NK-92 (cell line): ENCODE results near the gene MIEN1.
"Not testable (repeated sequence)": the region's sequence is repeated elsewhere in the genome, so short reads cannot be mapped to it uniquely, and the experiment has no call there.

Experiments
- DNase-seq: peaks from one replicate; lab custom pipeline; 2025; ENCODE audit not compliant: unreplicated experiment; lab: John Stamatoyannopoulos, UW

The MIEN1 gene

DNA sequence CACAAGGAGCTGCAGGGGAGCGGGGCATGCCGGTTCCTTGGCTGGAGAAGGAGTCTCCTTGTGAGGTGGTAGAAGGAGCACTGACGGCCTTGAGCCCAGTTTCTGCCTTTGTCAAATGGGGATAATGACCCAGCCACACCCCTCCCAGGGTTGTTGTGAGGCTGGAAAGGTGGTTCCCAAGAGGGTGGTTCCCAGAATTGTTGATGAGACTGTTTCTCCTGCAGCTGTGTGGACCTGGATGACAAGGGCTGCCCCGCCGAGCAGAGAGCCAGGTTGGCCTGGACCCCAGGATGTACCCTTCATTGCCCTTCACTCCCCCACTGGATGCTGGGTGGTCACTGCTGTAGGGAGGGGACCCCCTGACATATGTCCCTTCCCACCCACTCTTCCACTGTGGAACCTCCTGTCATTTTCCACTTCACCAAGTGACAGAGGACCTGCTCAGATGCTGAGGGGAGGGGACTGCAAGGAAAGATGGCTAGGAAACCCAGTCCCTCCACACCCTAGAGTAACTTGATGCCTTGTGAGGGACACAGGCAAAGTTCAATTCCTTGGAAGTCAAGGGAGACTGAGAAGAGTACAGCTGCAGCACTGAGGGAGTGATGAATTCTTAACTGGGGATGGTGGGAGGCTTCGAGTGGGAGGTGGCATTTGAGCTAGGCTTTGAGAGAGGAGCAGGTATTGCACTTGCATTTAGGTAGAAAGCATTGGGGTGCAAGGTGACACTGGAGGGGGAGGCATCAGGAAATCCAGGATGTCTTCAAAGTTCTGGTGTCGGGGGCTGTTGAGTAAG lies 10.6 kb downstream of the MIEN1 start:
- DNase-seq: no peak

DNA sequence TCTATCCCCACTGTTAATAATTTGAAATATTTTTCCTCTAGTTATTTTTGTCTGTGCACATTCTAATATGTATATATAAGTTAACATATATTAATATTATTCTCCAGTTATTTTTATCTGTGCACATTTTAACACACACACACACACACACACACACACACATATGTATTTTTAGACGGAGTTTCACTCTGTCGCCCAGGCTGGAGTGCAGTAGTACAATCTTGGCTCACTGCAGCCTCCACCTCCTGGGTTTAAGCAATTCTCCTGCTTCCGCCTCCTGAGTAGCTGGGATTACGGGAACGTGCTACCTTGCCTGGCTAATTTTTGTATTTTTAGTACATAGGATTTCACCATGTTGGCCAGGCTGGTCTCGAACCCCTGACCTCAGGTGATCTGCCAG lies 12.7 kb downstream of the MIEN1 start:
- no peak for DNase-seq

DNA sequence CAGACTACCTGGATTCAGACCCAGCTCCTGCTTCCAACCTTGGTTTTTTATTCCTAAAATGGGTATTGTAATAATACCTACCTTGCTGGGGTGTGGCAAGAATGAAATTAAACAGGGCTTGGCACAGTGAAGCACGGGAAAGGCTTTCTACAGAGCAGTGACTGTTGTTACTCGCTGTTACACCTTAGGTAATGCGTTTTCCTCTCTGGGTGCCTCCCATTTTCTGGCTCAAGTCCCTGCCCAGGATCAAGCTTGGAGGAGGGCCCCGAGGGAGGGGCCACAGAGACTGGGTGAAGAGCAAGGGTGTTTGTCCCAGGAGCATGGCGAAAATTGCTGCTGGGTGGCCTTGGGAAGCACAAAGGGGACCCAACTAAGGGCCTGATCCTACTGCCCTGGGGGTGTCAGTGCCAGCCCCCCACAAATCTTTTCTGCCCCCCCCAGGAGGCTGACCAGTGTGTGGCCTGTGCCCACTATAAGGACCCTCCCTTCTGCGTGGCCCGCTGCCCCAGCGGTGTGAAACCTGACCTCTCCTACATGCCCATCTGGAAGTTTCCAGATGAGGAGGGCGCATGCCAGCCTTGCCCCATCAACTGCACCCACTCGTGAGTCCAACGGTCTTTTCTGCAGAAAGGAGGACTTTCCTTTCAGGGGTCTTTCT lies 13.3 kb downstream of the MIEN1 start:
- DNase-seq: no peak

DNA sequence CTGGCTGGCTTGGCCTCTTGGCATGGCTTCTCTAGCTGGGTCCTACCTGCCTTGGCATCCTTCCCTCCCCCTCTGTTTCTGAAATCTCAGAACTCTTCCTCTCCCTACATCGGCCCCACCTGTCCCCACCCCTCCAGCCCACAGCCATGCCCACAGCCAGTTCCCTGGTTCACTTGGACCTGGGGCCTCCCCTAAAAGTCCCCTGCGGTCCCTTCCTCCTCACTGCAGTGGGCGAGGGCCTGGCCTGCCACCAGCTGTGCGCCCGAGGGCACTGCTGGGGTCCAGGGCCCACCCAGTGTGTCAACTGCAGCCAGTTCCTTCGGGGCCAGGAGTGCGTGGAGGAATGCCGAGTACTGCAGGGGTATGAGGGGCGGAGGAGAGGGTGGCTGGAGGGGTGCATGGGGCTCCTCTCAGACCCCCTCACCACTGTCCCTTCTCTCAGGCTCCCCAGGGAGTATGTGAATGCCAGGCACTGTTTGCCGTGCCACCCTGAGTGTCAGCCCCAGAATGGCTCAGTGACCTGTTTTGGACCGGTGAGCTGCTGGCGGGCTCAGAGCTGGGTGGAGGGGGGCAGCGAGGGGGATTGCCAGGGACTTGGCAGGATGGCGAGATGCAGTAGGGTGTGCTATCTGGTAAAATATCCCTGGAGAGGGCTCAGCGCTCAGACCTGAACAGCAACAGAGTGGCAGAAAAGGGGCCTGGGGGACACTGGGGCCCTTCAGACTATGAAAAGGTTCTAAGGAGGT lies 14.1 kb downstream of the MIEN1 start:
- DNase-seq: no peak

DNA sequence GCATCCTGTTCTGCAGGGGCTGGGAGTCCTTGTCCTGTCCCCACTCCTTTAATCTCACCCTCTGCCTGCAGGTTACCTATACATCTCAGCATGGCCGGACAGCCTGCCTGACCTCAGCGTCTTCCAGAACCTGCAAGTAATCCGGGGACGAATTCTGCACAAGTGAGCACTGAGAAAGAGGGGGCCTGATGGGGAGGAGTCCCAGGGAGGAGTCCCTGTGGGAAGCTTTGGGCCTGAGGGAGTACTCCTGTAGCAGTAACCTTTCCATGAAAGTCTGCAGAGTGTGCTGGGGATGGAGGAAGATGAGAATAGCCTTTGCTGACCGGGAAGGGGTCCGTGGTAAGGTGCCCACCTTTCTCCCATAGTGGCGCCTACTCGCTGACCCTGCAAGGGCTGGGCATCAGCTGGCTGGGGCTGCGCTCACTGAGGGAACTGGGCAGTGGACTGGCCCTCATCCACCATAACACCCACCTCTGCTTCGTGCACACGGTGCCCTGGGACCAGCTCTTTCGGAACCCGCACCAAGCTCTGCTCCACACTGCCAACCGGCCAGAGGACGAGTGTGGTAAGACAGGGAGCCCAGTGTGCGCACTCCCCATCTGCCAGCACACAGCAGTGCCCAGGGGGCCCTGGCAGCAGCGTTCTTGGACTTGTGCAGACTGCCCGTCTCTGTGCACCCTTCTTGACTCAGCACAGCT lies 14.8 kb downstream of the MIEN1 start:
- DNase-seq: no peak

DNA sequence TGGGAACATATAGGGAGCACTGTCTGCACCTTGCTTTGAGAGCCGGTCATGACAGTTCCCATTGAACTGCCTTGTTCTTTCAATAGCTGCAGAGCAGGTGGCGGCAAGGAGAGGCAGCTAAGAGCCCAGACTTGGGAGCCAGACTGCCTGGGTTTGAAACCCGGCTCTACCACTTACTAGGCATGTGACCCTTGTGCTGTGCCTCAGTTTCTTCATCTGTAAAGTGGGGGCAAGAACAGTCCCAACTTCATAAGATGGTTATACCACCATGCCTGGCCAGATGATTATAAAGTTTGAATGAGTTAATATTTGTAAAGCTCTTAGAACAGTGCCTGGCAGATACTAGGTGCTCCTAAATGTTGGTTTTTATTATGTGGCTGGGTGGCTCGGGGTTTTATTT lies 16.1 kb downstream of the MIEN1 start:
- no peak for DNase-seq

DNA sequence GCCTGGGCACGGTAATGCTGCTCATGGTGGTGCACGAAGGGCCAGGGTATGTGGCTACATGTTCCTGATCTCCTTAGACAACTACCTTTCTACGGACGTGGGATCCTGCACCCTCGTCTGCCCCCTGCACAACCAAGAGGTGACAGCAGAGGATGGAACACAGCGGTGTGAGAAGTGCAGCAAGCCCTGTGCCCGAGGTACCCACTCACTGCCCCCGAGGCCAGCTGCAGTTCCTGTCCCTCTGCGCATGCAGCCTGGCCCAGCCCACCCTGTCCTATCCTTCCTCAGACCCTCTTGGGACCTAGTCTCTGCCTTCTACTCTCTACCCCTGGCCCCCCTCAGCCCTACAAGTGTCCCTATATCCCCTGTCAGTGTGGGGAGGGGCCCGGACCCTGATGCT lies 18.5 kb downstream of the MIEN1 start:
- DNase-seq: no peak

DNA sequence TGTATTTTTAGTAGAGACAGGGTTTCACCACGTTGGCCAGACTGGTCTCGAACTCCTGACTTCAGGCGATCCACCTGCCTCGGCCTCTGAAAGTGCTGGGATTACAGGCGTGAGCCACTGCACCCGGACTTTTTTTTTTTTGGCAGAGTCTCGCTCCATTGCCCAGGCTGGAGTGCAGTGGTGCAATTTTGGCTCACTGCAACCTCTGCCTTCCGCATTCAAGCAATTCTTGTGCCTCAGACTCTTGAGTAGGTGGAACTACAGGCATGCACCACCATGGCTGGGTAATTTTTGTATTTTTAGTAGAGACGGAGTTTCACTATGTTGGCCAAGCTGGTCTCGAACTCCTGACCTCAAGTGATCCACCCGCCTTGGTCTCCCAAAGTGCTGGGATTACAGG lies 19.3 kb downstream of the MIEN1 start:
- not testable (repeated sequence) for DNase-seq

DNA sequence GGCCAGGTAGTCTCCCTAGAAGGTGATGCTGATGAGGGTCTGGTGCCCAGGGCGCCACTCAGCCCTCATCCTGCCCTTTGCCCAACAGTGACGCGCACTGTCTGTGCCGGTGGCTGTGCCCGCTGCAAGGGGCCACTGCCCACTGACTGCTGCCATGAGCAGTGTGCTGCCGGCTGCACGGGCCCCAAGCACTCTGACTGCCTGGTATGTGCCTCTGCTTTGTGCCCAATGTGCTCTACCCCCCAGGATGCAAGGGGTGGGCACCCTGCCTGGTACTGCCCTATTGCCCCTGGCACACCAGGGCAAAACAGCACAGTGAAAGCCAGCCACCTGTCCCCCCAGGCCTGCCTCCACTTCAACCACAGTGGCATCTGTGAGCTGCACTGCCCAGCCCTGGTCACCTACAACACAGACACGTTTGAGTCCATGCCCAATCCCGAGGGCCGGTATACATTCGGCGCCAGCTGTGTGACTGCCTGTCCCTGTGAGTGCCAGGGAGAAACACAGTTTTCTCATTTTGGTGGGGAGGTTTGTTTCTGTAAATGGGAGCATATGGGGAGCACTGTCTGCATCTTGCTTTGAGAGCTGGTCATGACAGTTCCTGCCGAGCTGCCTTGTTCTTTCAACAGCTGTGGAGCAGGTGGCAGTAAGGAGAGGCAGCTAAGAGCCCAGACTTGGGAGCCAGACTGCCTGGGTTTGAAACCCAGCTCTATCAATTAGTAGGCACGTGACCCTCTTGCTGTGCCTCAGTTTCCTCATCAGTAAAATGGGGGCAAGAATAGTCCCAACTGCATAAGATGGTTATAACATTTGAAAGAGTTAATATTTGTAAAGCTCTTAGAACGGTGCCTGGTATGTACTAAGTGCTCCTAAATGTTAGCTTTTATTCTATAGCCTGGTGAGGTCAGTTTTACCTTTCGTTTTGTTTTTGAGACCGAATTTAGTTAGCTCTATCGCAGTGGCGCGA lies 20.1 kb downstream of the MIEN1 start:
- DNase-seq: no peak

DNA sequence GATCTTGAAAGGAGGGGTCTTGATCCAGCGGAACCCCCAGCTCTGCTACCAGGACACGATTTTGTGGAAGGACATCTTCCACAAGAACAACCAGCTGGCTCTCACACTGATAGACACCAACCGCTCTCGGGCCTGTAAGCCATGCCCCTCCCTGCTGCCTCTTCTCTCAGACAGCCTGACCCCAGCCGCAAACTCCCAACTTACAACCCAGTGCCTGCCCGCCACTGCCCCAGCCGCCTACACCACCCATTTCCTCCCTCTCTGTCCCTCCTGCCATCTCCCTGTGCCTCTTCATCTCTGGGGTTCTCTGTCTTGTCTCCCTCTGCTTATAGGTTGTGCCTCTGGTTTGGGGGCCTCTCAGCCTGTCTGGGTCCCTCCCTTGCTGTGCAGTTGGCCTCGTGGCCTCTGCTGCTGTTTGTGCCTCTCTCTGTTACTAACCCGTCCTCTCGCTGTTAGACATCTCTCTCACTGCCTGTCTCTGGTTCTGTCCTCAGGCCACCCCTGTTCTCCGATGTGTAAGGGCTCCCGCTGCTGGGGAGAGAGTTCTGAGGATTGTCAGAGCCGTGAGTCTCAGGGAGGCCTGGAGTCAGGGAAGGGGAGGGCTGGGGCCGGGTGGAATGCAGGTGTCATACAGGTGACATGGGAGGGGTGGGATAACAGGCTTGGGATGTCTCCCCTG lies 20.9 kb downstream of the MIEN1 start:
- no peak for DNase-seq

DNA sequence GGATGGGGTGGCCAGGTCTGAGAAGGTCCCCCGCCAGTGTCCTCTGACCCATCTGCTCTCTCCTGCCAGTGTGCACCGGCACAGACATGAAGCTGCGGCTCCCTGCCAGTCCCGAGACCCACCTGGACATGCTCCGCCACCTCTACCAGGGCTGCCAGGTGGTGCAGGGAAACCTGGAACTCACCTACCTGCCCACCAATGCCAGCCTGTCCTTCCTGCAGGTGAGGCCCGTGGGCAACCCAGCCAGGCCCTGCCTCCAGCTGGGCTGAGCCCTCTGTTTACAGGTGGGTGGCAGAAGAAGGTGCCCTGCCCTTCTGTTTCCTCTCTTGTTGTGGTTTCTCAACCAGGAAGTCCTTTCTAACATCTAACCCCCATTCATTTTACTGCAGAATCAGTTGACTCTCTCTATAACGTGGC lies 23.4 kb downstream of the MIEN1 start:
- no peak for DNase-seq

DNA sequence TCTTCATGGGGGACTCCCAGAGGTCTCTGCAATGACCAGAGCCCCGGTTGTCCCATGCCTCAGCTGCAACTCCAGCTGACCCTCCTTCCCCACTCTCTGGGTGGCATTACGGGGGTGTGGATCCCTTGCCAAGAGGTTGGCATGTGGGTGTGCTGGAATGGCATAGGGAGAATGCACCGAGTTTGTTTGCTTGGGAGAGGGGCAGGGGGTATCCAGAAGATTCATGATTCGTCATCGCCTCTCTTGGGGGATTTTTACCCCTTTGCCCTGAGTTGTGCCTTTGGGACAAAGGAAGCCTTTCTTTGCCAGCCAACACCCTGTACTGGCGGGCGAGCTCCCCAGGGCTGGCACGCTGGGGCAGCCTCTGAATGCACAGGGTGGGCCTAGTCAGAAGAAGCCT lies 23.9 kb downstream of the MIEN1 start:
- no peak for DNase-seq

DNA sequence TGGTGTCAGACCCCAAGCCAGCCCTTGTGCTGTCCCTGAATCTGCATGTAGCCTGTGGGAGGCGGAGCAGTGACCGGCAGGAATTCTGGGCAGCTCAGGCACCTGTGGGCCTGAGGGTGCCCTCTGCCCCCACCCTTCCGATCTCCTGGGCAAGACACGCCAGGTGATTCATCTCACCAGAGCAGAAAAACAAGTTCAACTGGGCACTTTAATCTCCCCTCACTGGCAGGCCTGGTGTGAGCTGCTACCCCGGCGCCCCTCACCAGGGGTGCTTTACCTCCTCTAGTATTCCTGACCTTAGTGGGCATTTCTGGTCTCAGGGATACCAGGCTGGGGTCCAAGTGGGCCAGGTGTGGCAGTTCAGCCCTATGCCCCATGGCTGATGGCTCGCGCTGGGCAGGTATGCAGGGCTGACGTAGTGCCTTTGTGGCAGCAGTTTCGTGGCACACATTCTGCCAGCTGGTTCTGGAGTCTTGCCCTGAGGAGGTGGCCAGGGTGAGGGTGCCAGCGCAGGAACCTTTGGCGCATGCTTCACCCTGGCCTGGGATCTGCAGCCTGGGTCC lies 24.5 kb downstream of the MIEN1 start:
- no peak for DNase-seq

DNA sequence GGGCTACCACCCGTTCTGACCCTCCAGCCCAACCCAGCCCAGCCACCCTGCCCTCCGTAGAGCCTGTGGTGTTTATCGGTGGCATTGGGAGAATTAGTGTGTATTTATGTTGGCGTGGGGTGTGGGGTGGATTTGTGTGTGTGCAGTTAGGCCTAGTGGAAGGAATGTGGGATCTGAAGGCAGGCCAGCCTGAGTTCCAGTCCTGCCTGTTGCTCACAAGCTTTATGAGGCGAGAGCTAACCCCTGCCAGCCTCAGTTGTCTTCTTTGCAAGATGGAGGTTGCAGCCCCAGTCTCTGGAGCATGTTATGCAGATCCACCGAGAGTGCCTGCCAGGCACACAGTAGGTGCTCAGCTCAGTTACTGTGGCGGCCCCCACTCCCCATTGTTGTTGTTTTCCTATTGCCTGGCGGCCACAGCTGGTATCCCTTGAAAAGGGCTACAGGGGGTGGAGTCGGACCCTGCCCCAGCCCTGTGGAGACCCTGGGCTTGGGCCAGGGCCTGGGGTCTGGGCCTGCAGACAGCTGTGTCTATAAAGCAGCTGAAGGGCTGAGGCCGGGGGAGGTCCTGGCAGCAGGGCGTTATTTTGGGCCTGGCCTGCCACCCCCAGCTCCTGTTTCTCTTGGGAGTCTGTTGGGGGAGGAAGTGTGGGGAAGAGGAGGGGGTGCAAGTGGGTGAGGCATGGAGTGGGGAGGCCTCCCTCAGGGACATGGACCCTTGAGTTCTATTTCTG lies 25.3 kb downstream of the MIEN1 start:
- no peak for DNase-seq

DNA sequence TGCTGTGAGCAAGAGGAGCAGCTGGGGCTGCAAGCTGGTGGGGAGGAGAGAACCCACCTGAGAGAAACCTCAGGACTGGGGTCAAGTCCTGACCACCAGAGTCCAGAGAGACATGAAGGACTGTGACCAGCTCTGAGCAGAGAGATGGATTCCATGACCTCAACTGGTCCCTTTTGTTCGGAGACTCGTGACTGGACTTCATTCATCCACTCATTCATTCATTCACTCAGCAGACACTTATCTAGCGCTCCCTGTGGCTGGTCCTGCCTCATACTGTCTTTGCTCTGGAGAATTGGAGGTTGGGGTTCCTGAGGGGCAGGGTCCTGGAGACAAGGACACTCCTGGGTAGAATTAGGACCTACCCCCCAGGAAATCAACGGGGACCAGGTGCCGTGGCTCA lies 26.4 kb downstream of the MIEN1 start:
- no peak for DNase-seq

DNA sequence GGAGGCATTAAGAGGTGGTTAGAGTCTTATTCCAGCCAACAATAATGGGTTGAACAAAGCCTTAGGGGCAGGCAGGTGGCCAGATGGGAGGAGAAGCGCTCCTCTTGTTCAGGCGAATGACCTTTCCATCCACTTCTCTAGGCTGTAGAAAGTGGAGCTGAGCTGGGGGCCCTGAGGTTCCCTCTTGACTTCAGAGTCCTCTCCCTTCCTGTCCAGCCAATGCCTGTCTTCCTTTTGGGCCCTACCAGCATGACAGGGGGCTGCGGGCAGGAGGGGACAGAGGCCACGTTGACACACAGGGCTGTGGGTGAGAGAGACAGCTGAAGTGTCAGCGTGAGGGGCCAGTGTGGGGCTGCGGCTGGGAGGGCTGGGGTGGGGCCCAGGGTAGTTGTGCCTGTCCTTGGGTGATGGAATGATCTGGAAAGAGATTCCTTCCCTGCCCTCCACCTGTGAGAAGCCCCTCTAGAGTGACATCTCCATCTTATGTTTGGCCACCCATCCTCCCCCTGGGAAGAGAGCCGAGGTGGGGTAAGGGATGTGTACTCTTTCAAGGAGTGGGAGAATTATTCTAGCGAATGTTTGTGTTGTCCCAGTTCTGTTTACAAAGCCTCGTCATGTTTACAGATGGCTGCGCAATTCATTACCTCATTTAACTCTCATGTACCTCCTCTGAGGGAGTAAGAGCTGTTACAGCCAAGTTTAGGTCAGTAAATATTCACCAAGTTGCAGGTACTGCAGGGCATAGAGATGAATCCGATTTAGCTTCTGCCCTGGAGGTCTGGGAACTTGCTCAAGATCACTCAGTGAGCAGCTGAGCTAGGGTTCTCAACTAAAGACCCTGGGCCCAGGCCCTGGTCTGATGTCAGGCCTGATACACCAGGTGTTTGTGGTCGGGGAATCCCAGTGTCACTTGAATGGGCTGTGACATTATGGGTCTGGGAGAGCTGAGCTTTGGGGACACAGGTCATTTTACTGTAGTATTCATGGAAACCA lies 27.1 kb downstream of the MIEN1 start:
- no peak for DNase-seq

DNA sequence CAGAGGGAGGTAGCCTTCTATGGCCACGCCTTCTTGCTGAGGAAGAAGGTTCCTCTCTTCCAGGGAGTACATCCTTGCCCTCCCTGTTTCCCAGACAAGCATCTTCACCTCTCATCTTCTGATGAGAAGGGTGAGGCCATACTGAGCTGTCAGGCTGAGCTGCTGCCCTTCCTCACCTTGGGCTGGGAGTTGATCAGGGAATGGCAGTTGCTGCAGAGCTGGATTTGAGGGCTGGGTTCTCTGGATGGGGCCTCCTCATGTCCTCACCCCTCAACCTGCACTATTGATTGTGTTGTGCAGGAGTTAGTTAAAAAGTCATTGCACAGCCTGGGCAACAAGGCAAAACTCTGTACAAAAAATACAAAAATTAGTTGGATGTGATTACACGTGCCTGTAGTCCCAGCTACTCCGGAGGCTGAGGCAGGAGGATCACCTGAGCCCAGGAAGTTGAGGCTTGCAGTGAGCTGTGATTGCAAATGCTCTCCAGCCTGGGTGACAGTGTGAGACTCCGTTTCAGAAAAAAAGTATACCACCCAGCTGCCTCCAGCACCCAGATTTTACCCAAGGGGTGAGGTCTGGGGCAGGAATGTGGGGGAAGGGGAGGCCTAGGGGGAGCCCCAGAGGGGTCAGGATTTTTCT lies 28.4 kb downstream of the MIEN1 start:
- DNase-seq: no peak
